GM12878 (cell line): ENCODE results near the gene SNRPD2.

ENCODE experiments used
- BRCA1 ChIP-seq: IDR thresholded peaks from 2 replicates; pipeline ENCODE4 v1.6.1; 2011; ENCODE audit warnings: low read depth, low read length, improper control_type of control experiment
- CHD2 ChIP-seq: IDR thresholded peaks from 2 replicates; pipeline ENCODE4 v1.6.1; 2011; ENCODE audit warnings: low read depth, low read length, improper control_type of control experiment, borderline replicate concordance
- CREM ChIP-seq: IDR thresholded peaks from 2 replicates; pipeline ENCODE4 v1.6.1; 2014; ENCODE audit warnings: antibody characterized with exemption, low read depth
- EZH2 ChIP-seq: IDR thresholded peaks from 2 replicates; pipeline ENCODE4 v1.6.1; 2012; ENCODE audit warnings: low read depth, mild to moderate bottlenecking, control low read depth, inconsistent platforms, low read length, borderline replicate concordance; ENCODE audit not compliant: control insufficient read depth
- POLR2A ChIP-seq: IDR thresholded peaks from 2 replicates; pipeline ENCODE4 v1.6.1; 2011; ENCODE audit warnings: low read depth, mild to moderate bottlenecking, low read length
- RELA ChIP-seq: fragments of 450-650 bp; IDR thresholded peaks from 2 replicates; pipeline ENCODE4 v1.8.0; 2014; ENCODE audit warnings: borderline replicate concordance; ENCODE audit not compliant: partially characterized antibody
- SPI1 ChIP-seq: IDR thresholded peaks from 2 replicates; pipeline ENCODE4 v1.6.1; 2011; ENCODE audit warnings: low read depth, mild to moderate bottlenecking, low read length, moderate library complexity, borderline replicate concordance; ENCODE audit not compliant: insufficient read depth
- TAF1 ChIP-seq: IDR thresholded peaks from 2 replicates; pipeline ENCODE4 v1.6.1; 2011; ENCODE audit warnings: mild to moderate bottlenecking, low read depth, low read length, borderline replicate concordance
- YY1 ChIP-seq: IDR thresholded peaks from 2 replicates; pipeline ENCODE4 v1.6.1; 2011; ENCODE audit warnings: low read depth, mild to moderate bottlenecking, low read length
- TF ChIP-seq, protein P1 (sequence below), 3 experiments: IDR thresholded peaks in 2 of 3; conservative IDR thresholded peaks in 1 of 3; 2 replicates each; pipeline ENCODE4 v1.5.1; 2011; ENCODE audit warnings: low read depth in 3 of 3, low read length in 3 of 3, mild to moderate bottlenecking in 3 of 3, control low read depth in 2 of 3, moderate library complexity in 2 of 3, inconsistent platforms in 1 of 3, mixed read lengths in 1 of 3; ENCODE audit not compliant: control insufficient read depth in 2 of 3, insufficient read depth in 1 of 3; ENCODE audit errors: extremely low read depth in 1 of 3
- TF ChIP-seq, protein P2 (sequence below): IDR thresholded peaks from 2 replicates; pipeline ENCODE4 v1.6.1; 2012; ENCODE audit warnings: low read length, inconsistent platforms
- TF ChIP-seq, protein P3 (sequence below): IDR thresholded peaks from 2 replicates; pipeline ENCODE4 v1.6.1; 2012; ENCODE audit warnings: low read depth, low read length, improper control_type of control experiment

GRCh38 chr19:45712699-45713067 is 20.9 kb upstream of the SNRPD2 start:
- no peak for TF ChIP-seq YY1
- TF ChIP-seq, protein P1, sequence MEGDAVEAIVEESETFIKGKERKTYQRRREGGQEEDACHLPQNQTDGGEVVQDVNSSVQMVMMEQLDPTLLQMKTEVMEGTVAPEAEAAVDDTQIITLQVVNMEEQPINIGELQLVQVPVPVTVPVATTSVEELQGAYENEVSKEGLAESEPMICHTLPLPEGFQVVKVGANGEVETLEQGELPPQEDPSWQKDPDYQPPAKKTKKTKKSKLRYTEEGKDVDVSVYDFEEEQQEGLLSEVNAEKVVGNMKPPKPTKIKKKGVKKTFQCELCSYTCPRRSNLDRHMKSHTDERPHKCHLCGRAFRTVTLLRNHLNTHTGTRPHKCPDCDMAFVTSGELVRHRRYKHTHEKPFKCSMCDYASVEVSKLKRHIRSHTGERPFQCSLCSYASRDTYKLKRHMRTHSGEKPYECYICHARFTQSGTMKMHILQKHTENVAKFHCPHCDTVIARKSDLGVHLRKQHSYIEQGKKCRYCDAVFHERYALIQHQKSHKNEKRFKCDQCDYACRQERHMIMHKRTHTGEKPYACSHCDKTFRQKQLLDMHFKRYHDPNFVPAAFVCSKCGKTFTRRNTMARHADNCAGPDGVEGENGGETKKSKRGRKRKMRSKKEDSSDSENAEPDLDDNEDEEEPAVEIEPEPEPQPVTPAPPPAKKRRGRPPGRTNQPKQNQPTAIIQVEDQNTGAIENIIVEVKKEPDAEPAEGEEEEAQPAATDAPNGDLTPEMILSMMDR (IDR thresholded peaks at IDR 0.05 in 2 of 3, conservative IDR thresholded peaks at IDR 0.05 in 1 of 3; ENCODE audit: control insufficient read depth in 2 of 3, extremely low read depth in 1 of 3, insufficient read depth in 1 of 3, low read depth in 3 of 3, low read length in 3 of 3): no peak
- TF ChIP-seq CREM: no peak
- TF ChIP-seq EZH2: no peak
- TF ChIP-seq CHD2: no peak
- no peak for TF ChIP-seq POLR2A
- TF ChIP-seq, protein P2, sequence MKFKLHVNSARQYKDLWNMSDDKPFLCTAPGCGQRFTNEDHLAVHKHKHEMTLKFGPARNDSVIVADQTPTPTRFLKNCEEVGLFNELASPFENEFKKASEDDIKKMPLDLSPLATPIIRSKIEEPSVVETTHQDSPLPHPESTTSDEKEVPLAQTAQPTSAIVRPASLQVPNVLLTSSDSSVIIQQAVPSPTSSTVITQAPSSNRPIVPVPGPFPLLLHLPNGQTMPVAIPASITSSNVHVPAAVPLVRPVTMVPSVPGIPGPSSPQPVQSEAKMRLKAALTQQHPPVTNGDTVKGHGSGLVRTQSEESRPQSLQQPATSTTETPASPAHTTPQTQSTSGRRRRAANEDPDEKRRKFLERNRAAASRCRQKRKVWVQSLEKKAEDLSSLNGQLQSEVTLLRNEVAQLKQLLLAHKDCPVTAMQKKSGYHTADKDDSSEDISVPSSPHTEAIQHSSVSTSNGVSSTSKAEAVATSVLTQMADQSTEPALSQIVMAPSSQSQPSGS: no peak
- no peak for TF ChIP-seq RELA
- TF ChIP-seq, protein P3, sequence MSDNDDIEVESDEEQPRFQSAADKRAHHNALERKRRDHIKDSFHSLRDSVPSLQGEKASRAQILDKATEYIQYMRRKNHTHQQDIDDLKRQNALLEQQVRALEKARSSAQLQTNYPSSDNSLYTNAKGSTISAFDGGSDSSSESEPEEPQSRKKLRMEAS: no peak
- no peak for TF ChIP-seq BRCA1
- no peak for TF ChIP-seq TAF1
- no peak for TF ChIP-seq SPI1
